ENCODE results near the gene ANXA3.

The ANXA3 gene

DNA sequence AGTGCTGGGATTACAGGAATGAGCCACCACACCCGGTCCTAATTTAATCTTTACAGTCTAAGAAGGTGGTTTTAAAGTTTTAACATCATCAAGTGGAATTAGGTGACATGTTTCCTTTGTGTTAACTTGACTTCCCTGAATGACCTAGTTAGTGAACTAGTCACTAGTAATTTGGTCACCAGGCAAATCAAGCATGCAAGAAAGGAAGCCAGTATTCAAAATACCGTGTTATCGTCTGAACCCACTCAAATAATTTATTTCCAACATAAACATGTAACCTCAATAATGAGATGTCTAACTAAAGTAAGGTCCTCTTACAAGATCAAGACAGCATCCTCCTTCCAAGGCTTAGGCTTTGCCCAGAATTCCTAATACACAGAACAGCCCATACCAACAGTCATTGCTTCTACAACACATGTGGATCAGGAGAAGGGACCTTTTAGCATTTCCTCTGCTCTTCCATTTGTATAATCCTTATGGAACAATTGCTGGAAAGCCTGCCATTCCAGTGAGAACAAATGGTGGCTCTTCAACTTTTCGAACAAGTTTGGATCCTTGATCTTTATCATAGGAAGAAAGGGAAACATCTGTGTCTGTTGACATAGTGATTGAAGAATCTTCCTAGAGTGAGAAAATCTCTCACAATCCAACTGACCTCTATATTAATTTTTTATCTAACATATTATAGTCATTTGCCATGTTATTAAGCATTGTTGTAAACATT, 97.2 kb downstream of the ANXA3 start:
- no peak for DNase-seq

- DNase-seq: peak; percentile 69
Measured at GRCh38 chr4:78650106-78651024, 98.8 kb downstream of the ANXA3 start.

GRCh38 chr4:78651250-78651860, 99.8 kb downstream of the ANXA3 start:
- DNase-seq: no peak

DNA sequence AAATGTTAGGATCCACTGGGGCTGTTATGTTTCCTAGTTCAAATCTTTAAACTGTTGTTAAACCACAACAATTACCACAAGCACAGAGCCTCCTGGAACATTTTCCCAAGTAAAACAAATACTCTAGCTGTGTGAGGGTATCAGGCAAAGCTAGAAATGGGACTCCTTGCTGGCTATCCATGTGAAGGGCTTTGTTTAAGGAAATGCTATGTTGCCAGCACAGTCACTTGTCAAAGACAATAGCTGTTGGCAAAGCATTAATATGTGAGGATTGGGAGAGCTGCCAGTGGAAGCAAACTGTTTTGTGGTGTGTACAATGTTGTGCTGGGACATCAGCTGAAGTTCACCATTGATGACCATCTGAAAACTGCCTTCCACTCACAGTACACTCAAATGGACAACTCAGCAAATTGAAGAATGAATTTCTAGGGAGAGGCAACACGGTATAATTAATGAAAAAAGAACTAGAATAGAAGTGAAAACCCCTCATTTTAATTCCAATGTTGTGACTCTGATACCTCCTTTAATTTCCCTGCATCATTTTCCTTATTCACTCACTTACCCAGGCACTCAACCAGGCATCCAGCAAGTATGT, 100.8 kb downstream of the ANXA3 start:
- DNase-seq: no peak

DNA sequence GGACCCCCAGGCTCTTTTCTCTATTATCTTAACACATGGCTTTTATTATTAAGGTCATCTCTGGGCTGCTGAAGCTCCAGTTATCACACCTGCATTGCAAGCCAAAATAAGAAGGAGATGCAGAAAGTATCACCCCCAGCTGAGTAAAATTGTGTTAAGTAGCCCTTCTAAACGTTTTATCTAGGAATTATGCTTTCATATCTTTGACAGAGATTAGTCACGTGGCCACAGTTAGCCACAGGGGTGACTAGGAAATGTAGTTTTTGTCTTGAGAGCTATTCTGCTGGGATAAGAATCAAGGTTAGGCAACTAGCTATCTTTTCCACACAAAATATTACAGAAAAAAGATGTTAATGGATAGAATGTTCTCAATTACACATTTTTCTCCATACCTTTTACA, 102.1 kb downstream of the ANXA3 start:
- DNase-seq: no peak

GRCh38 chr4:78654807-78655206, 103.2 kb downstream of the ANXA3 start:
- DNase-seq: peak; percentile 51

DNA sequence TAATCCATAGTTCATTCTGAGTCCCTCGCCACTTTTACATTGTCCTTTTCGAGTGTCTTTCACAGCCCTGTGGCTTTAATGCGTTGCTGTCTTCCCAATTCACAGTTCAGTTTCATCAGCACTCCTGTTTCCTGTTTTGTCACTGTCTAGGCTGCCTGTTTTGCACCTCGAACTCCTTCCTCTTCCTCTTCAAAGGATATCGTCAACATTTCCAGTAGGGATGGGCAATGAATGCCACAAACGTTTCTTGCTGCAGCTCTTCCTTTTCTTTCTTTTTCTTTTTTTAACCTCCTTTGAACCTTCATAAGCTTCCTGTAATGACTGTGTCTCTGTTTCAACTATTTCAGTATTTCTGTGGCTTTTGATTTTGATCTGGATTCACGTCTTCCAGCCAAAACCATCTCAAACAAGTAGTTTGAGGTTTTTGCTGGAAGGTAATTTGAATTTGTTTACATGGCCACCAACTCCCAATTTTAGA, 105.4 kb downstream of the ANXA3 start:
- DNase-seq: peak; percentile 91

- no peak for DNase-seq
Measured at GRCh38 chr4:78659264-78659663, 107.7 kb downstream of the ANXA3 start.

- DNase-seq: no peak
Measured at GRCh38 chr4:78659665-78660064, 108.1 kb downstream of the ANXA3 start.

Data from MV-4-11 (cell line).